T-helper 9 cell (primary cell): ENCODE data around the gene SDS.

ENCODE experiments used
- DNase-seq: peaks from one replicate; pipeline ENCODE4 v3.0.0-alpha.2; 2020
- total RNA-seq, 2 donors: gene quantifications; one replicate each; lab custom pipeline; 2026; lab: John Stamatoyannopoulos, UW

Gene SDS, protein sequence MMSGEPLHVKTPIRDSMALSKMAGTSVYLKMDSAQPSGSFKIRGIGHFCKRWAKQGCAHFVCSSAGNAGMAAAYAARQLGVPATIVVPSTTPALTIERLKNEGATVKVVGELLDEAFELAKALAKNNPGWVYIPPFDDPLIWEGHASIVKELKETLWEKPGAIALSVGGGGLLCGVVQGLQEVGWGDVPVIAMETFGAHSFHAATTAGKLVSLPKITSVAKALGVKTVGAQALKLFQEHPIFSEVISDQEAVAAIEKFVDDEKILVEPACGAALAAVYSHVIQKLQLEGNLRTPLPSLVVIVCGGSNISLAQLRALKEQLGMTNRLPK
- 0 reads per million in 2 donors for total RNA-seq

DNA sequence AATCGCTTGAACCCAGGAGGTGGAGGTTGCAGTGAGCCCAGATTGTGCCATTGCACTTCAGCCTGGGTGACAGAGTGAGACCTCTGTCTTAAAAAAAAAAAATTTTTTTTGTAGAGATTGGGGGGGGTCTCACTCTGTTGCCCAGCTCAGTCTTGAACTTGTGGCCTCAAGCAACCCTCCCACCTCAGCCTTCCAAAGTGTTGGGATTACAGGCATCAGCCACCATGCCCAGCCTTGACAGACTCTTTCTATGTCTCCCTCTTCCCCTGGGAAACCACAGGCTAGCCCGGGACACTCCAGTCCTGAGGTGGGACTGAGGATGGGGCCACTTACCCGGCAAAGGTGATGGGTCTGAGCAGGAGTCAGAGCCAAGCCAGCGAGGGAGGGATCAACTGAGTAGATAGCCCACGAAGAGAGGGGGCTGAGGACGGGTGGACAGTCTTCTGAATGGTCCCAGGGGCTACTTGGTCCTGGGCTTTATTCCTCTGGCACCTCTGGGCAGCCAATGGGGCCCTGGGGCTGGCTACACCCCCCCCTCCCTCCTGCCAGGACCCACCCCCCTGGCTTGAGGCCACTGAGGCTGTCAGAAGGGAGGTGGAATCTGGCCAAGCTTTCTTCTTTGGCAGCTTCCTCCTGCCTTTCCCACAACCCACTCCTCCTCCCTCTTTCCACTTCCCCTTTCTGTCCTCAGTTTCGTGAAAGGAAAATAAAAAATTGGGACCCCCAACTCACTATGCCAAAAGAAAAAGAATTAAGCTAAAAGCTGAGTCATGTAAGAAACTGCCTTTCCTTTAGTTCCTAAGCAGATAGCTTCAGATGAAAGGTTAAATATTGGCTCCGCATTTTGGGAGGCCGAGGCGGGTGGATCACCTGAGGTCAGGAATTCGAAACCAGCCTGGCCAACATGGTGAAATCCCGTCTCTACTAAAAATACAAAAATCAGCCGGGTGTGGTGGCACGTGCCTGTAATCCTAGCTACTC is at the start of gene SDS:
Gene SDS, minus strand, starts transcription at position 453 of the 981 bp plus-strand sequence. CDS start 4,179 bp downstream, outside the sequence.
- DNase-seq = no peak

DNA sequence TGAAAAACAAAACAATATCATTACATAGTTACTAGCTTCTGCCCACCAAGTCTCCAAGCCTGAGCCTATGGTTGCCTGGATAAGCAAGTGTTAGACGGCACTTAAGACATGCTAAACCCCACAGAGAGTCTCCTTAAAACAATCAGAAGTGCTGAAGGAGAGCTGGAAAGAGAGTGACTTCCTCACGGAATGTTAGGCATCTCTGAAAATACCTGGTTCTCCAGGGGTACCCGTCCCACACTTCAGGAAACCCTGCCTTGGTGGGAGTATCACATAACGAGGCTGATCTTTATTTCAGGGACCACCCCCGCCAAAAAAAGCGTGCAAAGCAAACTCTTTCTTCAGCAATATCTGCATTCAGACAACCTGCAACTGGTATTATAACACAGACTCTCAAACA is 49.6 kb upstream of the SDS start:
- no peak for DNase-seq

DNA sequence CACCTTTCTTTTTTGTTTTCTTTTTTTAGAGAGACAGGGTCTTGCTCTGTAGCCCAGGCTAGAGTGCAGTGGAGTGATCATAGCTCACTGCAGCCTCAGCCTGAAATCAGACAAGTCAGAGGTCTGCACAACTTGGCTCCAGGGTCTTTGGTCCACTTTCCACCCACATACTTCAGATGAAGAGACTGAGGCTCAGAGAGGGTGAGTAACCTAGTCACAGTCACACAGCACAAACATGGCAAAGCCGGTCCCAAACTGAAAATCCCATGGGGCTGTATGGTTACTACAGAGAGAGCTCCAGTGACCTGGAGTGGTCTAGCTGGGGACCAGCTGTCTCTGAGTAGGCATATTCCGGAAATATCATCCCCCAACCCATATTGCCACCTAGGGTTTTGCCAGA is 48.8 kb upstream of the SDS start:
- no peak for DNase-seq

DNA sequence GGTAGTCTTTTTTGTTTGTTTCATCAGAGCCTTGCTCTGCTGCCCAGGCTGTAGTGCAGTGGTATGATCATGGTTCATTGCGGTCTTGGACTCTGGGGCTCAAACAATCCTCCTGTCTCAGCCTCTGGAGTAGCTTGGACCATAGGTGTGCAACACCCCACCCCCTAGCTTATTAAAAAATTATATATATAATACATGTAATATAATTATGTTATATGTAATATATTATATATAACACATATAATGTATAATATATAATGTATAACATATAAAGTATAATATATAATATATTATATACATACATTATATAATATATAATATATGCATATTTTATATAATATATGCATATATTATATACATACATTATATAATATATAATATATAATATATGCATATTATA is 46.2 kb upstream of the SDS start:
- DNase-seq = no peak

DNA sequence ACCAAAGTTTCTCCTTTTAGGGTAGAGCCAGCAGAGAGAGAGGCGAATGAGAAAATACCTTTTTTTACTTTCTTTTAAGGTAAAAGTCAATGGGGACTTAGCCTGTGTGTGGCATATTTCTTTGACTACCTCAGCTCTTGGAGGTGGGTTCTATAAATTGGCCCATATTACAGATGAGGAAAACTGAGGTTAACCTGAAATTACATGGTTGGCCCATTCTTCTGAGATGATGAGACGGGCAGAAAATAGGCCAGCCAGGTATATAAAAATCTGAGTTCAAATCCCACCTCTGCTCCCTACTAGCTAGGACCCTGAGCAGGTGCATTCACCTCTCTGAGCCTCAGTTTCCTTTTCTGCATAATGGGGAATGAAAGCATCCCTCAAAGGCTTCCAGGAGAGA is 45.6 kb upstream of the SDS start:
- DNase-seq = no peak

DNA sequence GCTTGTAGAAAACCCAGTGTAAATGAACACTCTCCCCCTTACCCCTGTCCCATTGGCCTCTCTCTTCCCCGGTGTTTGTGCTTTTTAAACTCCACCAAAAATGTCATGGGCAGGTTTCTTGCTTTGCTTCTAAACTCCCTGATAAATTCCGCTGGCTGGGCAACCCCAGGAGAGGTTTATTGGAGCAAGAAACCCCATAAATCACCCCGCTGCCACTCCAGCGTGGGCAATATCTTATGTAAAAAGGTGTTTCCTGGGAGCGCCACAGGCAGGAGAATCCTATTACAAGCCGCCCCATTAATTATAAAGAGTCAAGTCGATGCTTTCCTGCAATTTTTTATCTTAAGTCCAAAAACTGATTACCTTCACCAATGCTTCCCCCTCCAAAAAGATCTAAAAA is 45.2 kb upstream of the SDS start:
- DNase-seq = no peak

DNA sequence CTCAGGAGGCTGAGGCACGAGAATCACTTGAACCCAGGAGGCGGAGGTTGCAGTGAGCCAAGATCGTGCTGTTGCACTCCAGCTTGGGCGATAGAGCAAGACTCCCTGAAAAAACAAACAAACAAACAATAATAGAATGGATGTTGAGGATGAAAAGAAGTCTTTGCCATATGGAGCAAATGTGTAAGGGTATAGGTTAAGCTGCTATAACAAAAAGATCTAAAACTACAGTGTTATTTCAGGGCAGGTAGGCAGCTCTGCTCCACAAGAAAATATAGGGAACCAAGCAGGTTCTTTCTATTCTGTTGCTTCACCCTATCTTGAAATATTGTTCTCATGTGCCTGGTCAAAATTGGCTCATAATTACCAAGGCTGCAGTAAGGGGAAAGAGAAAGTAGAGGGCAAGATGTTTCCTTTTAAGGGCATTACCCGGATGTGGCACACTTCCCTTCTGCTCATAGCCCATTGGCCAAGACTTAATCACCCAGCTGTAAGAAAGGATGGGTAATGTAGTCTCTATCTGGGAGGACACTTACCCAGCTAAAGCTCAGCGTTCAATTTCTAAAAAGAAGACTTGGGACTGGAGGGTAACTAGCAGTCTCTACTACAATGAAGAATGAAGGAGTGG is 42.0 kb upstream of the SDS start:
- no peak for DNase-seq

DNA sequence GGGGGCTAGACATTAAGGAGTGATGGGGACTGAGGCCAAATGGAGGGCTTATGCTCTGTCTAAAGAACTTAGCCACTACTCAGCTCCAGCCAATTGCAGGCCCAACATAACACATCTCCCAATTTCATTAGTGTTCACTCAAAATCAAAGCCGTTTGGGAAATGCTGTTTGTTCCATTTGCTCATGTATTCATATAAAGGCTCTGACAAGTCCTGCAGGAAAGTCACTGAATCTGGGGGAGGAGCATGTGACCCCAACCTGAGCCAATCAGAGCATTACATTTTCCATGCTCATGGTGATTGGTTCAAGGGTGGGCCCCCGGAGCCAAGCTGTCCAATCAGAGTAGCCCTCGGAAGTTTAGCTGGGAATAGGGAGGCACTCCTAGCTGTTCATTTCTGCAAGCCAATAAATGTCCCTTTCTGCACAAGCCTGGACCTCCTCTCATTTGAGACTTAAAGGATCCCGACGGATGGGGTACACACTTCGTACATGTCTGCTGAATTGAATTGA is 39.4 kb upstream of the SDS start:
- no peak for DNase-seq

DNA sequence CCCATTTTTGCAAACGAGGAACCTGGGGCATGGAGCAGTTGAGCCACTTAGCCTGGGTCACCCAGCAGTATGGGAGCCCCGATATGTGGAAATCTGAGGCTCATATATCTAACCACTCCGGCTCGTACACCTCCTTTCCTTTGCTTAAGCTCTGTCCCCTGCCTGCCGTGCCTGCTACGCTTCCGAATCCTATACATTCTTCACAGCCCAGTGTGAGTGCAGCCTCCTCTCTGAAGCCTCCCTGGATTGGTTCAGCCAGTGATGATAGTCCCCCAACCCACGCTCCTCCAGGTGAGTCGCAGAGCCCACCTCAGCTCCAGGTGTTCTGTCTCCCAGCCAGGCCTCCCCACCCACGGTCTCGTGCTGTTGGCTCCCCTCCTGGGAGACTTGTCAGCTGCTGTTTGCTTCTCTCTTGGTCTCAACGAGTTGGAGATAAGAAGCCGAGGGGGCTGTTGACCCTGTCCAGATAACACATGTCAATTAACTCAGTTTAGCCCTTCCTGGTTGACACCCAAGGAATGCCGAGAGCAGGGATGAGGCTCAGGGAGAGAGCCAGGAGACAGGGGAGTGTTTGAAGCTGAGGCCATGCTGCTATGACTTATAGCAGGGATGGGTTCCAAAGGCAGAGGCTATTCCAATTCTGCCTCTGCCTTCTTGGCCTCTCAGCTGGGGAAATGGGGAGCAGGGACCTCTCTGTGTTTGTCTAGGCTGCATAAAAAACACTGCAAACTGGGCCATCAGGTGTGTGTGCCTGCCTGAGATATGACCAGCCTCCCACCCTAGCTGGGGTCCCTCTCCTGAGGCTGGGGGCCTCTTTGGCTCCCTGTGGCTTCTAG is 37.5 kb upstream of the SDS start:
- DNase-seq = no peak

DNA sequence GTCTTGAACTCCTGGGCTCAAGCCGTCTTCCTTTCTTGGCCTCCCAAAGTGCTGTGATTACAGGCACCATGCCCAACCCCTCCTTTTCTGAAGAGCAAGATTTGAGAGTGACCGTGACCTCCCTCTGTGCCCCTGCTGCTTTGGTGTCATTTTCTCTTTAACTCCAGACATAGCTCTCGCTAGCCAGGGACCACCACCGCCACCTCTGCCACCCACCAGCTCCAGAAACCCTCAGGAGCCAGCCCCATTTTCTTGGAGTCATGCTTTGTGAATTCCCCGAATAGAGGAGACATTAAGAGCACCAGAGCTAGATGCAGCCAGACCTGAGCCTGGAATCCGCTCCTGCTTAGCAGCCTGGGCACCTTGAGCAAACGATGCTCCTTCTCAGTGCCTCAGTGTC is 36.6 kb upstream of the SDS start:
- no peak for DNase-seq

DNA sequence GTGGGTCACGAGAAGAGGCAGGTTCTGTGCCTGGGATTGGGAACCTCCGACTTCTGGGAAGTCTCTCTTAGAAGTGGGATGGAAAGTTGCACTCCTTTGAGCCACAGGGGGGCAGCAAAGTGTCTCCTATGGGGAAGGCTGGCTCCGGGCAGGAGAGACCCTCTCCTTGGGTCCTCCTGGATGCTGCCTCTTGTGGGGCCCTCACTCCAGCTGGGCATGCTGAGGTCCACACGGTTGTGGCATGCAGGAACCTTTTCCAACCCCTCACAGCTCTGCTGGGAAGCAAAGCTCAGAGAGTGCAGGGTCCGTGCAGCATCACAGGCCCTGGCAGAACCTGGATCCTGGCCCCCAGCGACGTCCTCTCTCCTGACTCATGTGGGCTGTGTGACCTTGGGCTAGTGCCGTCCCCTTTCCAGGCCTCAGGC is 35.9 kb upstream of the SDS start:
- no peak for DNase-seq

DNA sequence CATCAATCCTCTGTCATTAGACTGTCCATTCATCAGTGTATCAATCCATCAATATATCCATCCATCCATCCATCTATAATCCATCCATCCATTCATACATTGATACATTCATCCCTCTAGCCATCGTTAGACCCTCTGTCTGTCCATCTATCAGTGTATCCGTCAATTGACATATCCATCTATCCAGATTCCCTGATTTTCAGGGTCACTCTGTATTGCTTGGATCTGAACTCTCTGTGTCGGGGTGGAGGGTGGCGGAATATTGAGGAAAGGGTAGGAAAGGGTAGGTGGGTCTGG is 35.6 kb upstream of the SDS start:
- DNase-seq = no peak

DNA sequence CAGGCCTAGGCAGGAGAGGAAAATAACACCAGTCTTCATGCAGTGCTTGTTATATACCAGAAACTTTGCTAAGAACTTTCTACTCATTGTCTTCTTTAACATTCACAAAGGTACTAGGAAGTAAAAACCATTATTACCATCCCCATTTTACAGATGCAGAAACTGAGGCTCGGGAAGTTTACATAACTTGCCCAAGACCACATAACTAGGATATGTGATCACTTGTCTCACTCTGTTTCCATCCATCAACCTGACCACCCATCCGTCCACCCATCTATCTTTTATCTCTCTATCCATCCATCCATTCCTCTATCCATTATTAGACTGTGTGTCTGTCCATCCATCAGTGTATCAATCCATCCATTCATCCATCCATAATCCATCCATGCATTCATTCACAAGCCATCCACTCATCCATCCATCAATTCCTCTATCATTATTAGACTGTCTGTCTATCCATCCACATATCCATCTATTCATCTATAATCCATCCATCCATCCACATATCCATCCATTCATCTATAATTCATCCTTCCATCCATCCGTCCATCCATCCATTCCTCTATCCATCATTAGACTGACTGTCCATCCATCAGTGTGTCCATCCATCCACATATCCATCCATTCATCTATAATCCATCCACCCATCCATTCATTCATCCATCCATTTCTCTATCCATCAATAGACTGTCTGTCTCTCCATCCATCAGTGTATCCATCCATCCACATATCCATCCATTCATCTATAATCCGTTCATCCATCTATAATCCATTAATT is 35.0 kb upstream of the SDS start:
- no peak for DNase-seq

DNA sequence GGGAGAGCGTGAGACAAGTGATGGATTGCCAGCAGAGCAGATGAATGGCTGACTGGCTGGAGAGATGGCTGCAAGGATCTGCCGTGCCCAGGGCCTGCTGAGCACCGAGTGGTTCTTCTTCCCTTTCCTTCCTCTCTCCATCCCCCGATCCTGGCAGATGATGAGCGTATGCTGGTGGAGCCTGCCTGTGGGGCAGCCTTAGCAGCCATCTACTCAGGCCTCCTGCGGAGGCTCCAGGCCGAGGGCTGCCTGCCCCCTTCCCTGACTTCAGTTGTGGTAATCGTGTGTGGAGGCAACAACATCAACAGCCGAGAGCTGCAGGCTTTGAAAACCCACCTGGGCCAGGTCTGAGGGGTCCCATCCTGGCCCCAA is 34.0 kb upstream of the SDS start:
- no peak for DNase-seq

DNA sequence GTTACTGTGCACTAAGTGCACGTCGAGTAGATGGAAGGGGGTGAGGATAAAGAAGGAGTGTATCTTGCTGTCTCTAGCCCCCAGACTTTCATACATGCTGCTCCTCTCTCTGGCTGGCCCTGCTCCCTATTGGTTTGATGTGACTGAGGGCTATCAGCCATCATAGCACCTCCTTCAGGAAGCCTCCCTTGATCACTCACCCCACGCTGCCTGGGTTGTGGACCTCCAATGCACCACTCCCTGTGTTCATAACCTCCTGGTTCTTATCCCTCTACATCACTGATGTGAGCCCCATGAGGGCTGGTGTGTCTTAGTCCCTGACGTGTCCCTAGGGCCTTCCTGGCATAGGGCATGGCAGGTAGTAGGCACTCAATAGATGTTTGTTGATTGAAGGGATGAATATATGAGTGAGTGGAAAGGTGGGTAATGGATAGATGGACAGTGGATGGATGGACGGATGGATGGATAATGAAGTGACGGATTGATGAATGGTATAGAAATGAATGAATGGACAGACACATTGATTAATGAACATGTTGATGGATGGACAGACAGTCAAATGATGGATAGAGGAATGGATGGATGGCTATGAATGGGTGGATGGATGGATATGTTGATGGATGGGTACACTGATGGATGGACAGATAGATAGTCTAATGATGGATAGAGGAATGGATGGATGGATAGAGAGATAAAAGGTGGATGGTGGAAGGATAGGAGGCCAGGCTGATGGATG is 33.5 kb upstream of the SDS start:
- DNase-seq = no peak

DNA sequence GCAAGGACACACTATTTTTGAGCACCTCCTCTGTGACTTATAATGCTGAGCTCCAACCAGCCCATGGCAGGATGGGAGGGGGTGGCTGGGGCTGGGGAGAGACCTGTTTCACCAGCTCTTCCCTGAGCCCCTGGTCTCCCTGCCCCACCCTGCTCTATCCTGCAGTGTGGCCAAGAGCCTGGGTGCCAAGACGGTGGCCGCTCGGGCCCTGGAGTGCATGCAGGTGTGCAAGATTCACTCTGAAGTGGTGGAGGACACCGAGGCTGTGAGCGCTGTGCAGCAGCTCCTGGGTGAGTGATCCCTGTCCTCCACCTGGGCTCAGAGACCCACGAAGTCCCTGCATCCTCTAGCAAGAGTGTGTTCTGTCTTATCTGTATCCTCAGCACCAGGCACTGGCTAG is 32.9 kb upstream of the SDS start:
- DNase-seq = no peak

DNA sequence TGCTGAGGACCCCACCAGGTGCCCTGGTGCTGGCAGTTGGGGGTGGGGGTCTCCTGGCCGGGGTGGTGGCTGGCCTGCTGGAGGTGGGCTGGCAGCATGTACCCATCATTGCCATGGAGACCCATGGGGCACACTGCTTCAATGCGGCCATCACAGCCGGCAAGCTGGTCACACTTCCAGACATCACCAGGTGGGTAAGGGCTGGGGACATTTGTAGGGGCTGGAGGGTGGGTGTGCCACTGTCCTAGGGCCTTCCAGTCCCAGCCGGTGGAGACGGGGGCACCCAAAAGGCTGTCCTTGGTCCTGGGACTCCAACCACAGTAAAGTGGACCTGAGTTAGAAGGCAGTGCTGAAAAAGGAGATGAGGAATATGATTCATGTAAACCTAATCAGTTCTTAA is 31.7 kb upstream of the SDS start:
- DNase-seq = no peak

DNA sequence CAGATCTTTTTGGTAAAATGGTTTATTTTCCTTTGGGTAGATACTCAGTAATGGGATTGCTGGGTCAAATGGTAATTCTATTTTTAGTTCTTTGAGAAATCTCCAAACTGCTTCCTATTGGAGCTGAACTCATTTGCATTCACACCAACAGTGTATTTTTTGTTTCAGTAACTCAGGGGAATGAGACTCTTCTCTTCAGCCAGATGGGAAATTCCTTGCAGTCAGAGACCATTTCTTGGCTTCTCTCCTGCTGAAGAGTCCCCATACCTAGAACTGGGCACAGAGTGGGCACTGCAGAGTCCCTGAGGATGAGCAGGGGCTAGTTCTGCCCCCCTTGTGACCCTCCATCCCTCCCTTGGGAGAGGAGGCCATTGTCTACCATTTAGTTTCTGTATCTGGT is 29.3 kb upstream of the SDS start:
- DNase-seq = no peak

DNA sequence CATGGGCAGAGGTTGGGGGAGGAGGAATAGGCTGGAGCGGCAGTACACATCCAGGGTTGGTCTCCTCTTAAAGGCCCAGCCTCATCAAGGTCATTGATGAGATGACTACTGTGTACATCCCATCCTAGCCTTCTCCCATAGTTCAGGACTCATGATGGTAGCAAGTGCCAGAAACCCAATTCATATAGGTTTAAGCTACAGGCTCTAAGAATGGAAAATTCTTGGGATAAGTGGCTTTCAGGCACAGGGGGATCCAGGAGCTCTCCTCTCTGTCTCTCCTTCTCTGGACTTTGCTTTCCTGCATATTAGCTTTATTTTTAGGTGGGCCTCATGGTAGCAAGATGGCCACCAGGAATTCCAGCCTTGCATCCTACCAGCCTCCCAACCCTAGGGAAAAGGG is 24.8 kb upstream of the SDS start:
- no peak for DNase-seq

DNA sequence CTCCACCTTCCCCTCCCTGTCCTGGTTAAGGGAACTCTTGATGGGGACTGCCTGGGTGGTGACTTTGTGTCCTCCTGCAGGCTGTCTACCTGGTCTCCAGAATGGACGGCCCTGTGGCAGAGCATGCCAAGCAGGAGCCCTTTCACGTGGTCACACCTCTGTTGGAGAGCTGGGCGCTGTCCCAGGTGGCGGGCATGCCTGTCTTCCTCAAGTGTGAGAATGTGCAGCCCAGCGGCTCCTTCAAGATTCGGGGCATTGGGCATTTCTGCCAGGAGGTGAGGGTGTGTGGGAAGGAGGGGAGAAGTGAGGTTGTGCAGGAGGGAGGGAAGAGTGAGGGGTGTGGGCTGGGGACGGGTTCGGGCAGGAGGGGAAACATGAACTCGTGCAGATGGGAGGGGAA is 24.2 kb upstream of the SDS start:
- DNase-seq = no peak

DNA sequence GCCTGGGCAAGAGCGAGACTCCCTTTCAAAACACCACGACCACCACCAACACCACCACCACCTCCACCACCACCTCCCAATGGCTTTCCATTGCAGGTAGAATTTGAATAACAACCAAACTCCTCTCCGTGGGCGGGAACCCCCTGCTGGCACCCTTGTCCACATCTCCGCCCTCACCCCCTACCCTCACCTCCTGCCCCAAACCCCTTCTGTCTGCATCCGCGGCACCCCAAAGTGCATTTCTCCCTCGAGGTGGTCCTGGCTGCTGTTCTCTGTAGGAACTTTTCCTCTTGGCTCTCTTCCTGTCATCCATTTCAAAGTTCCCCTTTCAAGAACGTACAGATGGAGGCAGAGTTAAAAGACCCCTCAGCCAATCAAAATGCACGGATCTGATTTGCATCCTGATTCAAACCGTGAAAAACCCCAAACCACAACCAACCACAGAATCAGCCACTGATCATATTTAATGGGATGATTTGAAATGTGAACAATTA is 22.3 kb upstream of the SDS start:
- no peak for DNase-seq
